GM21737 (cell line): ENCODE data around the gene LRRC72.
"Not testable (repeated sequence)": the region's sequence is repeated elsewhere in the genome, so short reads cannot be mapped to it uniquely, and the experiment has no call there.

ENCODE experiments used
- ATAC-seq: cut with Tn5 transposase; IDR thresholded peaks from one replicate; pipeline ENCODE4 v1.9.1; 2021; ENCODE audit warnings: mild to moderate bottlenecking, moderate library complexity; ENCODE audit not compliant: unreplicated experiment

The LRRC72 gene

DNA sequence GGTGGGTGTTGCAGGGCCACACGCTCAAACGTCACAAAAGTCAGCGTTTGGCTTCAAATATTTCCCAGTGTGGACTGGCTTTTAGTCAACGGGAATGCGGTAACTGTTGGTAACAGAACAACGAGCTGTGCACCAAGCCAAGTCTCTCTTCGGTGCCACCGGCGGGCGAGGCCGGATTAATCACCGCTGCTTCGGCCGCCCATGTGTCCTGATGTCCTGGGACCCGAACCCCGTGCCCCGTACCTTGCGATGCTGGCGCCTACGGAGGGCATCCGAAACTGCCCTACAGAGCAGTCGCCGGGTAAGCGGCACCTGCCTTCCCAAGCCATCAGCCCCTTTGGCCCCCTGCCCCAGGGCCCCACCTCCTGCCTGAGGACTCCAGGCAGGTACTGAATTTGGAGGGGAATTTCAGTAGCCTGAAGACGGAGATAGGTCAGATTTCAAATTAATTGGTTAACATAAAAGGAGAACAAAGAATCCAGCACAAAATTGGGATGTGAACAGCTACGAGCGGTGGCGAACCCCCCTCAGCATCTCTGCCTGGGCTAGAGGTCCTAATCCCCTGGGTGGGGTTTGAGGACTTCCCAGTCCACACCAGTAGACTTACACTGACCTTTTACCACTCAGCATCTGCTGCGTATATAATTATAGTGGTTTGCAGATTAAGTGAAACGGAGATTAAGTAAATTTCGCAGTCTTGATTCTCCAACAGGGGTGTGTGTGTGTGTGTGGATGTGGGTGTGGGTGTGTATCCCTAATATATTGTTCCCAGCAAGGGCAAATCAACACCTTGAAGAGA, at the start of gene LRRC72:
LRRC72 (plus strand) TSS at position 84 of the 799 bp plus-strand sequence; CDS start at position 212, 128 bp downstream.
- ATAC-seq = no peak

DNA sequence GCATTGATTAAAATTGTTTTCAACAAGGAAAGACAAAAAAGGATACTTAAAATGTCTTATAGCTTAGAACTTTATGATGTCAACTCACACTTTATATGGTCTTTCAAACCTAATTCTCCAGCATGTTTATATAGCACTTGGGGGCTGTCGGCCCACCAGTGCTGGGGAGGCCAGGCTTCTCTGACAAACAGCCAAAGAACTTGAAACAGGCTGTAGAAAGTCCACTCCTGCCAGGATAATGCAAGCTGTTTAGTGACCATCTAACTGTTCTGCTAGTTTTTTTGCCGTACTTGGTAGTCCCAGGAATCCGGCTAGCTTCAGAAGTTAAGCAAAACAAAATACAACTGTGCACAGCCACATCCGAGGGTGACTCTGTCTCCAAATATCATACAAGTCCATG, 47.5 kb upstream of the LRRC72 start:
- no peak for ATAC-seq

DNA sequence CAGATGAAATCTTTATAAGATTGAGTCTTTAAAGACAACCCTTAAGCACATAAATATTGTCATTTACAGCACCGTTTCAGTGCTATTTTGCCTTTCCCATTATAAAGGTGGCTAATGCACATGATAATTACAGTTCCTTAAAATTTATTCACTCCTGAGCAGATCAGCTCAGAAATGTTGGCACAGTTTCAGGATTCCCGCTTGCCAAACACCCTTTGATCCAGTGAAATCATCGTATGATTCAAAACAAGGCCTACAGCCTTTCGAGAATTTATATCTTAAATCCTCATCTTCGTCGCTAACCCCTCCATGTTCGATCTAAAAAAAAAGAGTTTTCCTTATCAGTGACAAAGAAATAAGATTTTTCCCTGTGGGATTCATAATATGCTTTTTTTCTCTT, 47.0 kb upstream of the LRRC72 start:
- no peak for ATAC-seq

DNA sequence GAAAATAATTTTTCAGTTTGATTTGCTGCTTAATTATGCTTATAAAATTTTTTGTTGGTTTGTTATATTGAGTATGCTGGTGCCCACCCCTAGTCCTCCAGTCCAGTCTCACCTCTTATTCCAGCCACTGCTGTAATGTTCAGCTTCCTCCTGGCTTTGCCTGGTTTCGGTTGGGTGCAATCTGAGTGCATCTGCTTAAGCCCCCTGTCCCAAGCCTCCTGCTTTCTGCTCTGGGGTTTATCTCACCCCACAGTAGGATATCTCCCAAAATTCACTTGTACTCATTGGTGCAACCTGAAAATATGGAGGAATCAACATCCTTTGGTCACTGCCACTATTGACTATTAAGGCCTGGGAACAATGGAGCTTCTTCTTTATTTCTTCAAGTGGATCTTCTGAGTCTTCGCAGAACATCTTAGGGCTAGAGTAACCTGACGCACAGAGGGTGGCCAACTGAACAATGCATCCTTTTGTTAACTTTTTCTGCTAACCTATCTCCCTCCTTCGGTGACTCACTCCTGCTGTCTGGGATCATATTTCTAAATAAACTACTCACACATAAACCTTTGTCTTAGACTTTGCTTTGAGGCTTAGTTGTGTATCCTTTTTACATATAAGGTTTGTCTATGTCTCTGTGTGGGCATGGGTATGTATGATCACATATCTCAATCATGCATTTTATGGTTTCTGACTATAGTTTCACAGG, 42.0 kb upstream of the LRRC72 start:
- no peak for ATAC-seq

DNA sequence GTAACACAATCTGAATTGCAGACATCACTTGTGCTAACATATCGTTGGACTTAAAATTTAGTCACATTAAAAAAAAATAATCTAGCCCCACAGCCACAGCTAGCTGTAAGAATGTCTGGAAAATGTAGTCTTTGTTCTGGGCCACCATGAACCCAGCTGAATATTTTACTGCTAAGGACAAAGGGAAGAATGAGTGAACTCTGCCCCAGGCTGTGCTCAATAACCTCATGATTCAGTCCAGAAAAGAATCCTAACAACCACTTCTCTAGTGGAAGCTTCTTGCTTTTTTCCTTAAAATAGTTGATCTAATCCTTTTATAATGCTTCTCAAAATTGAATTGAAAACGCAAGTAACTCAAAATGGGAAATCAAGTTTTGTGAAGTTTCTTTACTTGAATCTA, 35.5 kb upstream of the LRRC72 start:
- ATAC-seq = no peak

DNA sequence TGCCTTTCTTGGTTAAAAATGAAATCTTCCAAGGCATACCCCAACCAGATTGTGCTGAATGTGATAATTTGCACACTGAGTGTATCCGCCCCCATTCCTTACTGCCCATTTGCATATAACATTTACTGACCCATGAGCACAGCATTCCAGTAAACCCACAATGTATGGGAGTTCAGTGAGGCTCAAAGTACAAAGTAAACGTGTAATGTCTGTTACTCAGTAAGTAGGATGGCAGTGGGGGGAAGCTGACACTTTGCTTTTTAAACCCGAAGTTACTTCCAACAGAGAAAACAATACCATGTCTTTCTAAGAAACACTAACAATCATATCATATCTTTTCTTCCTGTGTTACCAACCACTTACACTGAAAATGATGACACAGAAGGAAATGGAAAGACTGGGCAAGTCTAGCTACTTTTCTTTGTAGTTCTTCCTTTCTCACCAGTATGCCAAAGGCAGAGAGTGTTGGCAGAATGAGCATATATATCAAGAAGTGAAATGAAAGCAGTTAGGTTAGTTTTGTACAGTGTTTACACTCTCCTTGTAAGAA, 34.0 kb upstream of the LRRC72 start:
- ATAC-seq = no peak

DNA sequence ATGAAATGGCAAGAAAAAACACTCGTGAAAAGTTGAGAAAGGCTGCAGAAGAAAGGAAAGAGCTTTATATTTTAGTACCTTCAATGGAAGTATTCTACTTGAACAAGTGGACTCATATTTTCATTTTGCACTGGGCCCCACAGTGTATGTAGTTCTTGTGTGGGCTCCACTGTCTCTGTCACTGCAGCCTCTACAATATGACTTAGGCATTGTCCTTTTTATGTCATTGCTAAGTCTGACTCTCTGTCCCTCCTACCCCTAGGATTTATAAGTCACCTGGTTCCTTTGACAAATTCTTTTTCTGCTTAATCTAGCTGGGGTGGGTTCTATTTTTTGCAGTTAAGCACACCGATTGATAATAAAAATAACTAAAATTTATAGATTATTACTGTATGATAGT, 33.4 kb upstream of the LRRC72 start:
- ATAC-seq = no peak

DNA sequence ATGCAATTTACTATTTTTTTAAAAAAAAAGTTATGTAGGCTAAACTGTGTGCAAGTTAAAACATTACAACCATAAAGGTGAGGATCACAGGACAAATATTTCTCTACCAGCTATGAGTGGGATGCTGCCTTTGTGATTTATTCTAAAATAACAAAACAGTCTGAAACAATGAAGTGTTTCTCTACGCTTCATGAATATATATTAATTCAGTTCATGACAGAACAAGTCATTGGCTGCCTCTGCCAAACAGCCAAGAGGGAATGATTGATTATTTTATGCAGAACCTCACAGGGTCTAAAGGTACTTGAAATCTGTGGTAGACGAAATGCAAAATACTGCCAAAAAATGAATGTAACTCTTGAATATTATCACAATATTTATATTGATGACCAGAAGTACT, 32.1 kb upstream of the LRRC72 start:
- no peak for ATAC-seq

DNA sequence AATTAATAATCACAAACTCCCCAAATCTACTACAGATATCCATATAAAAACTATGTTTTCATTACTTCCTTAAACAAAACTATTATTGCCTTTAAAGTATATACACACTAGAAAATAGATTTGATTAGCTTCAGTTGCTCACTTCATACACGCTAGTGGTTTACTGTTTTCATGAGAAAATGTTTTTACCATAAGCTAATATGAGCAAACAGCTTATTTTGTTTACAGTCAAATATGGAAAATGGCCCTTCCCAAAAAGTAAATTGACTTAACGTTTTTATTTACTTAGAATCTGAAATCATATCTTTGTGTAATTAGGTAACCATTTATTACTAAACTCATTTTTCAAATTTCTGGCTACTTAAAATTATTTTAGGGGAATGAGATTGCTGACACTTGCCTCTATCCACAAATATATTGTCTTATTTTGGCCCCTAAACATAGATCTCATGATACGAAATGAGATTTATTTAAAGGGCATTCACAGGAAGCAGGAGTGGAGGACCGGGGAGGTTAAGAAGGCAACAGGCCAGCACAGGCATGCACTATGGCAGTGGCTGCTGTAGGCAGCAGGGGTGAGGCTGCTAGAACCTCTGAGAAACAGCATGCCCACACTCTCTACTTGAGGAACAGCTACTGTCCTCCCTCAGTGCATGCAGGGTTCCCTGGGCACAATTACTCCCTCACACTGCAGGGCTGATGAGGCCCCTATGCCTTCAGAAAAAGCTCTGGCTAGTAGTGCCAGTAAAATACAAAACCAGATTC, 31.5 kb upstream of the LRRC72 start:
- no peak for ATAC-seq

DNA sequence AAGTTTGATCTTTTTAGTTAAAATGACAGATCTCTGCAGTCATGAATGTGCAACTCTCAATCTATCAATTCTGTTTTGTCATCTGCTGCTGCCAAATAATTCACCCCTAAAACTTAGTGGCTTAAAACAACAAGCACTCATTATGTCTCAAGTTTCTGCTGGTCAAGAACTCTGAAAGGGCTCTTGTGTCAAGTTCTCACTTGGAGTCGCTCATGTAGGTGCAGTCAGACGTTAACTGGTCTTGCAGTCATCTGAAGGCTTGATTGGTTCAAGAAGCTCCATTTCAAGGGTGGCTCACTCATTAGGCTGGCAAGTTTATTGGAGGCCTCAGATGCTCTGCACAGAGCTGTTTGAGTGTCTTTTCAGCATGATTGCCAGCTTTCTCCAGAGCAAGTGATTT, 28.5 kb upstream of the LRRC72 start:
- ATAC-seq = no peak

DNA sequence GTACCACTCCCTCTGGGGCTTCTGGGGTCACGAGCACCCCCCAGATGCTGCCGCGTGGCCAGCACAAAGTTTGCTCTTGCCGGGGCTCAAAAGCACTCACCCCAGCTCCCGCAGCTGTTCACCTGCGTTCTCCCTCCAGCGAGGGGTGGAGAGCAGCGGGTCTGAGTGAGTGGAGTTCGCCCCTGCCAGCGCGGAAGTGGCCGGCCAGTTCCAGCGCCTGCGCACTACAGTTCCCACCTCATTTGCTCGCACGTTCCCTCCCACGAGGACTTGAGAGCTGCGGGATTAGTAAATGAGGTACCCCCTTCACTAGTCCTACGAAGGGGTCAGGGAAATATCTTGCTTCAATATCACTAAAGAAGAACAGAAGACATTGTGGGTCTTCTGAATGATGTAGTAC, 24.3 kb upstream of the LRRC72 start:
- no peak for ATAC-seq

DNA sequence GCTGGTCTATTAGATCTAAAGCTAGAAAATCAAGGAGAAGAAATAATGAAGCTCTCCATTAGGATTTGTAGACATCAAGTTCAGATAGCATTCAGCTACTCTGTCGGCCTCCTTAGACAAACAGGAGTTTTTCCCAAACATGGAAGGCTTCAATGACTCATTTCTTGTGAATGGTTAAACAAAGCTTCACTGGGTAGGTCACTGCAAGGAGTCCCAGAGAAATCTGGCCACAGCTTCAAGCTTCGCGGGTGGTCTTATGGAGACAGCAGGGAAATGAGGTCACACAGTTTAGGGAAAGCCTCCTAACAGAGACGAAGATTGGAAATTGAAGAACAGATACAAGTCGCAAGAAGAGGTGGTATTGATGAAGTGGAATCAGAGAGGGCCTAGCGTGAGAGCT, 22.6 kb upstream of the LRRC72 start:
- no peak for ATAC-seq

DNA sequence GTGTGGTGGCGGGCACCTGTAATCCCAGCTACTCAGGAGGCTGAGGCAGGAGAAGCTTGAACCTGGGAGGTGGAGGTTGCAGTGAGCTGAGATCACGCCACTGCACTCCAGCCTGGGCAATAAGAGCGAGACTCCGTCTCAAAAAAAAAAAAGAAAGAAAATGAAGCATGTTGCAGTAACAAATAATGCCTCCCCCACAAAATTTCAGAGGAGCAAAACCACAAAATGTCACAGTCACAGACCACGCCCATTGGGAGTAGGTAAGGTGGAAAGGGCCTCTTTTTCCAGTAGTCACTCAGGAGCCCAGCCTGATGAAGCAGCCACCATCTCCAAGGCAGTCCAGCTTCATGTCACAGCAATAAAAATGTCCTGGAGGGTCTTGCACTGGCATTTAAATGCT, 20.2 kb upstream of the LRRC72 start:
- not testable (repeated sequence) for ATAC-seq

DNA sequence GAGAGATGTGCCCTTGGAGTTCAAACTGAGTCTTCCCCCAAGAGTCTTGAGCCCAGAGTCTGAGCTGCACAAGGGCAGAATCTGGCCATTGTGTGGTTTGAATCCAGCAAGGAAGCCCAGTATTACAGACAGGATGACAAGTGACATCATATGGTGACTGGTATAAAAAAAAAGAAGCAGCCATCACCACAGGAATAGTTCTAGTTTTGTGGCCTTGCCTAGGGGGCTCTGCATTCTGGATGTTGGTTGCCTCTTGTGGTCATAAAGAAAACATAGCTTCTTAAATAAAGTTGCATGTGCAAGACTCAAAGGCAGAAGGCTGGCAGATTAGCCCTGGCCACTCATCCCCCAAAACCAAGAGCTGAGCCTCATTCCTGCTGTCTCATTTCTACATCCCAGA, 16.8 kb upstream of the LRRC72 start:
- no peak for ATAC-seq

DNA sequence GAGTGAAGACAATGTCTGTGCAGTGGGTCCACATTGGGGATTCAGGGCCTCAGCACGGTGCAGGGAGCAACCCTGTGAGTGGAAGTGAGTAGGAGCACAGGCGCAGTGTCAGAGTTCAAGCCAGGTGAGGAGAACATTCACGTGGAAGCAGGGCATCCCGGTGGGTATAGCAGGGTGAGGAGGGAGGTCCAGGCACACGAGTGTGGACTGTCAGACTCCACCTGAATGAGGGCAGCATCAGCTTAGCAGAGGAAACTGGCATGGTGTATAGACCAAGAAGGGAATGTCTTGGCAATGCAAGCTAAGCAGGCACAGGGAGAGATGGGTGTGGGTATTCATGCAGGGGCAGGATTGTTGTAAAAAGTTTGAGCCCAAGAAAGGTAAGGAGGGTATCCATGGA, 15.3 kb upstream of the LRRC72 start:
- ATAC-seq = no peak

DNA sequence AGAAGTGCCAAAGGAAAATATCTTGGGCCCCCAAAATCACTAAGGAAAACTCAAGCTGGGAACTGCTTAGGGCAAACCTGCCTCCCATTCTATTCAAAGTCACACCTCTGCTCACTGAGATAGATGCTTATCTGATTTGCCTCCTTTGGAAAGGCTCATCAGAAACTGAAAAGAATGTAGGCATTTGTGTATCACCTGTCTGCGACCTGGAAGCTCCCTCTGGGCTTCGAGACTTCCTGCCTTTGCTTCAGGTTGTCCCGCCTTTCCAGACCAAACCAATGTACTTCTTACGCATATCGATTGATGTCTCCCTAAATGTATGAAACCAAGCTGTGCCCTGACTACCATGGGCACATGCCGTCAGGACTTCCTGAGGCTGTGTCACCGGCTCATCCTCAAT, 14.5 kb upstream of the LRRC72 start:
- ATAC-seq = no peak

DNA sequence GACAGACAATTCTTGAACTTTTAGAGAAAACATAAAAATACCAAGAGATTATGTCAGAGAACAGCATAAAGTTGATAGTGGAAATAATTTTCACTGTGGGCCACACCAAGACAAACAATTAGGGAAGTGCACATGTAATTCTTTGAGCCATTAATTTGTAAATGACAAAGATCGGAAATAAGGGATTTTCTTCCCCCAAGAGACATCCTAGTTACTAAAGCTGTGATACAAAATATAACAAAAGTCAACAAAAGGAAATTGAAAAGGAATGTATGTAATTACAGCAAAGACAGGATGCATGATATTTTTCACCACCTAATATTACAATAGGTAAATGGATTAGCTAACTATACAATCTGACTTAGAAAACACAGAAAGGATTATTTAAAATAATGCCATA, 12.4 kb upstream of the LRRC72 start:
- ATAC-seq = no peak

DNA sequence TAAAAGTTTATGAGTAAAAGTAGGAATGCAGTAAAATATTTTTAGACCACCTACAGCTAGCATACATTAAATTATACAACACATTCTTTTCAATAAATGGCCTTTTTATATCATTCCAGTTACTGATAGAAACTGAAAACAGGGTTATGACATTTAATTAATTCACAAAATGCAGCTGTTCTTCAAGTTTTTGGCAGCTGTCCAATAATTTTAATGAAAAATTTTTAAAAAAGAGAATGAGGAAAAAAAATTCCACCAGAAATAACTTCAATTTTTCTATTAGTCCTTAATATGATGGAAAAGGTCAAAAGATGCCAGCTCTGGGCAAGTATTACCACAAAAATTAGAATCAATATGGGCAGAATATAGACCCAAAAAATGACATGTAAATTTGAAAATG, 11.9 kb upstream of the LRRC72 start:
- ATAC-seq = no peak

DNA sequence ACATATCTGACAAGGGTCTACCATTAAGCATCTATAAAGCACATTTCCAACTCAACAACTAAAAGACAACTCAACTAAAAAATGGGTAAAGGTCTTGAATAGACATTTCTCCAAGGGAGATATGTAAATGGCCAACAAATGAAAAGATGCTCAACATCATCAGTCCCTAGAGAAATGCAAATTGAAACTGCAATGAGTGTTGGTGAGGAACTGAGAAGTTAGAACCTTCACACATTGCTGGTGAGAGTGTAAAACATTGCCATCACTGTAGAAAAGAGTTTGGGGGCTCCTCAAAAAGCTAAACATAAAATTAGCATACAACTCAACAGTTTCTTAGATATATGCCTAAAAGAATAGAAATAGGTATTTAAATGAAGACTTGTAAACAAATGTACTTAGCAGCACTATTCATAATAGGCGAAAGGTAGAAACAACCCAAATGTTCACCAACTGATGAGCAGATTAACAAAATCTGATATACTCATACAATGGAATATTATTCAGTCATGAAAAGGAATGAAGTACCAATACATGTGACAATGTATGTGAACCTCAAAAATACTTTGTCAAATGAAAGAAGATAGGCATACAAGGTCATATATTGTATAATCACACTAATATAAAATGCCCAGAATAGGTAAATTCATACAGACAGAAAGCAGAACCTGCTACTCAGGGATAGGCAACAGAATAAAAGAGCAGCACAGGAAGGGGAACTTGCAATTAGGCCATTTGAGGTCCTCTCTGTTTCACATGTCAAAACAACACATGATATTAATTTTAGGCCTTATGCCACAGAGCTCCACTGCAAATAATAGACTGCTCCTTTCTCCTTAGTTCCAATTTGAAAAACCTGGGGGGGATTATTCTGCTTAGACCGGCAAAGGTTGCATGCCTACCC, 10.6 kb upstream of the LRRC72 start:
- ATAC-seq = no peak

DNA sequence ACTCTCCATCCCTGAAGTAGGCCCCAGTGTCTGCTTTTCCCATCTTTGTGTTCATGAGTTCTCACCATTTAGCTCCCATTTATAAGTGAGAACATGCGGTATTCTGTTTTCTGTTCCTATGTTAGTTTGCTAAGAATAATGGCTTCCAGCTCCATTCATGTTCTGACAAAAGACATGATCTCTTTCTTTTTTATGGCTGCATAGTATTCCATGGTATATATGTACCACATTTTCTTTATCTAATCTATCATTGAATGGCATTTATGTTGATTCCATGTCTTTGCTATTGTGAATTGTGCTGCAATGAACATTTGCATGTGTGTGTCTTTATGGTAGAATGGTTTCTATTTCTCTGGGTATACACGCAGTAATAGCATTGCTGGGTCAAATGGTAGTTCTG, 6.6 kb upstream of the LRRC72 start:
- not testable (repeated sequence) for ATAC-seq
